GM19328 (cell line): ENCODE data around the gene AASDH.

Experiments
- ATAC-seq: cut with Tn5 transposase; IDR thresholded peaks from one replicate; pipeline ENCODE4 v1.9.1; 2021; ENCODE audit warnings: mild to moderate bottlenecking, moderate library complexity; ENCODE audit not compliant: unreplicated experiment

AASDH gene, protein sequence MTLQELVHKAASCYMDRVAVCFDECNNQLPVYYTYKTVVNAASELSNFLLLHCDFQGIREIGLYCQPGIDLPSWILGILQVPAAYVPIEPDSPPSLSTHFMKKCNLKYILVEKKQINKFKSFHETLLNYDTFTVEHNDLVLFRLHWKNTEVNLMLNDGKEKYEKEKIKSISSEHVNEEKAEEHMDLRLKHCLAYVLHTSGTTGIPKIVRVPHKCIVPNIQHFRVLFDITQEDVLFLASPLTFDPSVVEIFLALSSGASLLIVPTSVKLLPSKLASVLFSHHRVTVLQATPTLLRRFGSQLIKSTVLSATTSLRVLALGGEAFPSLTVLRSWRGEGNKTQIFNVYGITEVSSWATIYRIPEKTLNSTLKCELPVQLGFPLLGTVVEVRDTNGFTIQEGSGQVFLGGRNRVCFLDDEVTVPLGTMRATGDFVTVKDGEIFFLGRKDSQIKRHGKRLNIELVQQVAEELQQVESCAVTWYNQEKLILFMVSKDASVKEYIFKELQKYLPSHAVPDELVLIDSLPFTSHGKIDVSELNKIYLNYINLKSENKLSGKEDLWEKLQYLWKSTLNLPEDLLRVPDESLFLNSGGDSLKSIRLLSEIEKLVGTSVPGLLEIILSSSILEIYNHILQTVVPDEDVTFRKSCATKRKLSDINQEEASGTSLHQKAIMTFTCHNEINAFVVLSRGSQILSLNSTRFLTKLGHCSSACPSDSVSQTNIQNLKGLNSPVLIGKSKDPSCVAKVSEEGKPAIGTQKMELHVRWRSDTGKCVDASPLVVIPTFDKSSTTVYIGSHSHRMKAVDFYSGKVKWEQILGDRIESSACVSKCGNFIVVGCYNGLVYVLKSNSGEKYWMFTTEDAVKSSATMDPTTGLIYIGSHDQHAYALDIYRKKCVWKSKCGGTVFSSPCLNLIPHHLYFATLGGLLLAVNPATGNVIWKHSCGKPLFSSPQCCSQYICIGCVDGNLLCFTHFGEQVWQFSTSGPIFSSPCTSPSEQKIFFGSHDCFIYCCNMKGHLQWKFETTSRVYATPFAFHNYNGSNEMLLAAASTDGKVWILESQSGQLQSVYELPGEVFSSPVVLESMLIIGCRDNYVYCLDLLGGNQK

GRCh38 chr4:56387023-56388001 is at the start of gene AASDH:
TSS of gene AASDH (minus strand) at chr4:56387491. CDS start at chr4:56384299, 3,192 bp downstream.
- peak; percentile 95 for ATAC-seq

GRCh38 chr4:56435140-56435926 is 48.0 kb upstream of the AASDH start, which contains the start of gene PPAT:
TSS of gene PPAT (minus strand) at chr4:56435615. CDS start at chr4:56435477, 138 bp downstream.
- peak; percentile 75 for ATAC-seq

- ATAC-seq = peak; percentile 15
Measured at GRCh38 chr4:56434599-56435139, 47.4 kb upstream of the AASDH start.

GRCh38 chr4:56433280-56433679 is 46.0 kb upstream of the AASDH start:
- no peak for ATAC-seq

DNA sequence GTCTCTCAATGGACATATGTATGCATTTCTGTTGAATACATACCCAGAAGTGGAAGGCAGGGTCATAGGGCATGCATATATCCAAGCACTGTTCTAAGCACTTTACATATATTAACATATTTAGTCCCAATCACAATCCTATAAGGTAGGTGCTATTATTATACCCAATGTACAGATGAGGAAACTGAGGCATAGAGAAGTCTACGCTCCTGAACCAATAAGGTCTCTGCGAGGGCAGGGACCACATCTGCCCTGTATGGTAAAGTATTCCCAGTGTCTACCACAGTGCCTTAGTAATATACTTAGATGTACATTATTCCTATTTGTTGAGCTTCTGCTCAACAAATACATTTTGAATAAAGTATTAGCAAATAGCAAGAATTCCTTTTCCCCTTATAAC is 42.9 kb upstream of the AASDH start:
- no peak for ATAC-seq

- ATAC-seq = no peak
Measured at GRCh38 chr4:56427179-56427578, 39.9 kb upstream of the AASDH start.

GRCh38 chr4:56426273-56426672 is 39.0 kb upstream of the AASDH start:
- ATAC-seq = no peak

- no peak for ATAC-seq
Measured at GRCh38 chr4:56425518-56425917, 38.2 kb upstream of the AASDH start.

GRCh38 chr4:56424697-56425514 is 37.6 kb upstream of the AASDH start:
- ATAC-seq = no peak

GRCh38 chr4:56424176-56424575 is 36.9 kb upstream of the AASDH start:
- ATAC-seq = no peak

DNA sequence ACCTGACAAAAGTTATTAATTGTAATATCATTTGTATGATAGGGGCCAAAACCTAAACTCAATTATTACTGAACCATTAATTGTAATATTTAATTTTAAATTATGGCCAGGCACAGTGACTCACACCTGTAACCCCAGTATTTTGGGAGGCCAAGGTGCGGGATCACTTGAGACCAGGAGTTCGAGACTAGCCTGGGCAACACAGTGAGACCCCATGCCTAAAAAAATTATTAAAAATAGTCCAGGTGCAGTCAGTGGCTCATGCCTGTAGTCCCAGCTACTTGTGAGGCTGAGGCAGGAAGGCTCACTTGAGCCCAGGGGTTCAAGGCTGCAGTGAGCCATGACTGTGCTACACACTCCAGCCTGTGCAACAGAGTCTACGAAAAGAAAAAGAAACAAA is 30.1 kb upstream of the AASDH start:
- ATAC-seq = no peak

GRCh38 chr4:56416349-56416748 is 29.1 kb upstream of the AASDH start:
- ATAC-seq = no peak

DNA sequence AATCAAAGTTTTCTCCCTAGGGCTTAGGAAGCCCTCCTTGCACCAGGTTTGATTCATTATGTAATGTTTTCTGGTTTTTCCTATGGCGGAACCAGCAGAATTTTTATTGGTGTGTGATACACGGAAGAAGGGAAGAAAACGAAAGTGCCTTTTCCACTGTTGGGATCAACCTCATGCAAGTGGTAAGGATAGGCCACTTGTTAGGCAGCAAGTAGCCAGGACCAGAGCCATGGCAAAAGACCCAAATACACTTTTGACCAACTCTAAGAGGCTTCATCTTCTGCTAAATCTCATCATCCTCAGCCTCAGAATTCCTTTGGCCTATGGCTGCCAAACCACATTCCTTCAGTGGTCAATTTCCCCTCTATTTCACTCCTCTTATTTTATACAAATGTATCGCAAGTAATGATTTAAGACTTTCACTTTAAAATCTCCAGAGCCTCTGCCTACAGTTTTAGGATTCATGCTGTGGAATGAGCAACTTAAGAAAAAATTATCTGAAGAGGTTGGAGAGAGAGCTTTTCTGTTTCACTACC is 26.9 kb upstream of the AASDH start:
- no peak for ATAC-seq

- ATAC-seq = no peak
Measured at GRCh38 chr4:56410247-56411062, 23.2 kb upstream of the AASDH start.

- ATAC-seq = no peak
Measured at GRCh38 chr4:56409511-56410090, 22.3 kb upstream of the AASDH start.

- no peak for ATAC-seq
Measured at GRCh38 chr4:56408978-56409377, 21.7 kb upstream of the AASDH start.

GRCh38 chr4:56406151-56406550 is 18.9 kb upstream of the AASDH start:
- no peak for ATAC-seq
